CD4-positive, CD25-positive, alpha-beta regulatory T cell (primary cell): ENCODE results near the gene MAST2. TPM values are rescaled to one million over a fixed set of nuclear protein-coding genes. Genes with fewer than 3 reads are reported as not detected.

Experiments
- ATAC-seq, 2 donors: fragments of 150-1000 bp; cut with Tn5 transposase; one replicate each; pipeline ENCODE4 v1.10.0; 2021; ENCODE audit warnings: low read depth in 2 of 2, moderate number of reproducible peaks in 2 of 2, moderate library complexity in 1 of 2
- DNase-seq, 3 donors: peaks; one replicate each; pipeline versions ENCODE4 v3.0.0 to v3.0.0-alpha.2; 2012 to 2022; ENCODE audit warnings: mixed read lengths in 1 of 3
- H3K27ac ChIP-seq: one replicate; pipeline ENCODE4 v1.7.0; 2013; ENCODE audit warnings: mild to moderate bottlenecking, low read length; ENCODE audit not compliant: insufficient read depth, poor library complexity, severe bottlenecking
- H3K27me3 ChIP-seq: one replicate; pipeline ENCODE4 v1.7.0; 2013; ENCODE audit warnings: low read length; ENCODE audit not compliant: control insufficient read depth, insufficient read depth
- H3K36me3 ChIP-seq: one replicate; pipeline ENCODE4 v1.7.0; 2013; ENCODE audit warnings: mild to moderate bottlenecking, low read length, moderate library complexity; ENCODE audit not compliant: control insufficient read depth, insufficient read depth
- H3K4me1 ChIP-seq: 2 replicates; pipeline ENCODE4 v1.7.0; 2013; ENCODE audit warnings: mild to moderate bottlenecking, low read length; ENCODE audit not compliant: insufficient read depth, control insufficient read depth, poor library complexity, severe bottlenecking
- H3K4me3 ChIP-seq: one replicate; pipeline ENCODE4 v1.7.0; 2013; ENCODE audit warnings: low read depth, mild to moderate bottlenecking, low read length, moderate library complexity
- H3K9me3 ChIP-seq, 2 experiments: 1 replicate in 1 of 2; 2 replicates in 1 of 2; pipeline ENCODE4 v1.7.0; 2013; ENCODE audit warnings: low read length in 2 of 2, mild to moderate bottlenecking in 1 of 2, moderate library complexity in 1 of 2; ENCODE audit not compliant: control insufficient read depth in 2 of 2
- H3K27ac Mint-ChIP-seq, 3 donors: one replicate each; pipeline ENCODE4 v1.8.0; 2020 to 2022; ENCODE audit warnings: mild to moderate bottlenecking in 3 of 3, mixed read lengths in 3 of 3, moderate library complexity in 2 of 3
- H3K27me3 Mint-ChIP-seq: one replicate; pipeline ENCODE4 v1.8.0; 2022; ENCODE audit warnings: mild to moderate bottlenecking, mixed read lengths
- H3K36me3 Mint-ChIP-seq: one replicate; pipeline ENCODE4 v1.8.0; 2020; ENCODE audit warnings: mixed read lengths
- H3K4me1 Mint-ChIP-seq, 4 donors: one replicate each; pipeline ENCODE4 v1.8.0; 2020 to 2022; ENCODE audit warnings: mixed read lengths in 4 of 4, mild to moderate bottlenecking in 1 of 4
- H3K4me3 Mint-ChIP-seq, 4 donors: one replicate each; pipeline ENCODE4 v1.8.0; 2020 to 2022; ENCODE audit warnings: mild to moderate bottlenecking in 4 of 4, mixed read lengths in 4 of 4, moderate library complexity in 3 of 4
- H3K9me3 Mint-ChIP-seq, 7 donors: one replicate each; pipeline ENCODE4 v1.8.0; 2020 to 2022; ENCODE audit warnings: mixed read lengths in 7 of 7, mild to moderate bottlenecking in 3 of 7, moderate library complexity in 2 of 7
- polyA plus RNA-seq, 4 donors: library from polyadenylated mRNA; unstranded; fragments of 300-500 nt; fragmentation: Illumina TruSeq; gene quantifications; one replicate each; pipeline ENCODE4 v1.2.3, GENCODE V29; 2021
- total RNA-seq: library from RNA; stranded (reverse); gene quantifications from one replicate; pipeline ENCODE4 v1.2.3, GENCODE V29; 2022

MAST2 gene
- total and polyA plus RNA-seq, 5 donors from 2014 or later, result 0.71 to 13.1 (median 1.8) TPM

- no peak for DNase-seq
- Mint-ChIP-seq H3K27ac (no peak overlapping the region), H3K36me3 (peaks cover 13% of the 10 kb centered on the region), H3K4me3 (no peak overlapping the region), H3K4me1 (no peaks in the 10 kb centered on the region), H3K27me3 (no peaks in the 10 kb centered on the region), H3K9me3 (no peaks in the 10 kb centered on the region)
- no peak for ATAC-seq
- H3K27ac ChIP-seq, result no peak overlapping the region
- no peaks in the 10 kb centered on the region for H3K9me3 ChIP-seq
- H3K36me3 ChIP-seq, result no peaks in the 10 kb centered on the region
- H3K27me3 ChIP-seq, result no peaks in the 10 kb centered on the region
- no peaks in the 10 kb centered on the region for H3K4me1 ChIP-seq
- H3K4me3 ChIP-seq, result no peak overlapping the region
Measured at GRCh38 chr1:46021046-46021996, 217.9 kb downstream of the MAST2 start.

DNA sequence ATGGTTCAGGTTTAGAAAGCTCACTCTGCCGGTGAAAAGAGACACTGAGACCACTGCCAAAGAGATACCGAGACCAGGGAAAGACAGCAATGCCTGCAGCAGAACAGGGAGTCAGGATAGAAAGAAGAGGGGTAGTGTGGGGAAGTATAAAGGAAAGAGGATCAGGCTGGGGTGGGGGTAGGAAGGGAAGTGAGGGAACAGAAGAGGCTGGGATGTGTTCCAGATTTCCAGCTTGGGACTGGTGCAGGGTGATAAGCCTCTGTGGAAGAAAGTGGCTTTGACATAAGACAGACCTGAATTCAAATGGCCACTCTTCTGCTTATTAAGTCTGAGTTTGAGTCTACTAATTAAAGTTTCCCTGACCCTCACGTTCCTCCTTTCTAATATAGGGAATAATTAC, 223.1 kb downstream of the MAST2 start:
- Histone ChIP-seq H3K36me3 (no peaks in the 10 kb centered on the region), H3K27ac (no peak overlapping the region), H3K4me1 (no peaks in the 10 kb centered on the region), H3K4me3 (no peak overlapping the region), H3K9me3 (no peaks in the 10 kb centered on the region), H3K27me3 (no peaks in the 10 kb centered on the region)
- Mint-ChIP-seq H3K27me3 (no peaks in the 10 kb centered on the region), H3K9me3 (no peaks in the 10 kb centered on the region), H3K27ac (peak overlapping the region in 1 of 3 donors; percentile 3), H3K36me3 (peaks cover 21% of the 10 kb centered on the region), H3K4me3 (no peak overlapping the region), H3K4me1 (no peaks in the 10 kb centered on the region)
- no peak for ATAC-seq
- DNase-seq, result no peak

- Histone ChIP-seq H3K4me3 (no peak overlapping the region), H3K36me3 (no peaks in the 10 kb centered on the region), H3K27me3 (no peaks in the 10 kb centered on the region), H3K9me3 (no peaks in the 10 kb centered on the region), H3K4me1 (no peaks in the 10 kb centered on the region), H3K27ac (no peak overlapping the region)
- Mint-ChIP-seq H3K9me3 (no peaks in the 10 kb centered on the region), H3K4me3 (no peak overlapping the region), H3K36me3 (peaks cover 21% of the 10 kb centered on the region), H3K27me3 (no peaks in the 10 kb centered on the region), H3K27ac (peak overlapping the region in 1 of 3 donors; percentile 80), H3K4me1 (no peaks in the 10 kb centered on the region)
- no peak for DNase-seq
- ATAC-seq, result no peak
Measured at GRCh38 chr1:46027788-46028573, 224.6 kb downstream of the MAST2 start.

GRCh38 chr1:46030074-46030870, 226.9 kb downstream of the MAST2 start:
- Histone ChIP-seq H3K4me3 (no peak overlapping the region), H3K4me1 (no peaks in the 10 kb centered on the region), H3K27ac (no peak overlapping the region), H3K9me3 (no peaks in the 10 kb centered on the region), H3K36me3 (no peaks in the 10 kb centered on the region), H3K27me3 (no peaks in the 10 kb centered on the region)
- Mint-ChIP-seq H3K9me3 (no peaks in the 10 kb centered on the region), H3K27me3 (no peaks in the 10 kb centered on the region), H3K4me1 (no peaks in the 10 kb centered on the region), H3K4me3 (no peak overlapping the region), H3K36me3 (peaks cover 9% of the 10 kb centered on the region), H3K27ac (peak overlapping the region in 2 of 3 donors; percentile 68 to 71)
- ATAC-seq (no peak), DNase-seq (no peak)

DNA sequence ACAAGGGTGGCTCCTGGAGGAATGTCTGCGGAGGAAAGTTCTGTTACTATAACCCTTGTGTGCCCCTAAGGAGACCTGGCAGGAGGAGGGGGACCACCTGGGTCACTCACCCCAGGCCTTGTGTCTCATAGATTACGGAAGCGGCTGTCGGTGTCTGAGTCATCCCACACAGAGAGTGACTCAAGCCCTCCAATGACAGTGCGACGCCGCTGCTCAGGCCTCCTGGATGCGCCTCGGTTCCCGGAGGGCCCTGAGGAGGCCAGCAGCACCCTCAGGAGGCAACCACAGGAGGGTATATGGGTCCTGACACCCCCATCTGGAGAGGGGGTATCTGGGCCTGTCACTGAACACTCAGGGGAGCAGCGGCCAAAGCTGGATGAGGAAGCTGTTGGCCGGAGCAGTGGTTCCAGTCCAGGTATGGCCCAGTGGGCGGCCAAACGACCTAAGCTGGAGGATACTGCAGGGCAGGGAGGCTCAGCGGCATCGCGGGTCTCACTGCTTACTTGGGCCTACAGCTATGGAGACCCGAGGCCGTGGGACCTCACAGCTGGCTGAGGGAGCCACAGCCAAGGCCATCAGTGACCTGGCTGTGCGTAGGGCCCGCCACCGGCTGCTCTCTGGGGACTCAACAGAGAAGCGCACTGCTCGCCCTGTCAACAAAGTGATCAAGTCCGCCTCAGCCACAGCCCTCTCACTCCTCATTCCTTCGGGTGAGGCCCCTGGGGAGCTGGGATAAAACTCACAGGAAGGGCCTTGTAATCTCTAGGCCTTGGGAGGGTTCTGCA, 227.7 kb downstream of the MAST2 start:
- H3K27me3 ChIP-seq, result no peaks in the 10 kb centered on the region
- peak overlapping the region in 1 of 3 donors; percentile 68 for H3K27ac Mint-ChIP-seq
- ATAC-seq (no peak), DNase-seq (no peak)
- no peaks in the 10 kb centered on the region for H3K4me1 ChIP-seq
- no peak overlapping the region for H3K4me3 Mint-ChIP-seq
- no peaks in the 10 kb centered on the region for H3K4me1 Mint-ChIP-seq
- no peaks in the 10 kb centered on the region for H3K27me3 Mint-ChIP-seq
- no peaks in the 10 kb centered on the region for H3K9me3 Mint-ChIP-seq
- peaks cover 9% of the 10 kb centered on the region for H3K36me3 Mint-ChIP-seq
- no peaks in the 10 kb centered on the region for H3K36me3 ChIP-seq
- no peak overlapping the region for H3K27ac ChIP-seq
- H3K9me3 ChIP-seq, result no peaks in the 10 kb centered on the region
- H3K4me3 ChIP-seq, result no peak overlapping the region

DNA sequence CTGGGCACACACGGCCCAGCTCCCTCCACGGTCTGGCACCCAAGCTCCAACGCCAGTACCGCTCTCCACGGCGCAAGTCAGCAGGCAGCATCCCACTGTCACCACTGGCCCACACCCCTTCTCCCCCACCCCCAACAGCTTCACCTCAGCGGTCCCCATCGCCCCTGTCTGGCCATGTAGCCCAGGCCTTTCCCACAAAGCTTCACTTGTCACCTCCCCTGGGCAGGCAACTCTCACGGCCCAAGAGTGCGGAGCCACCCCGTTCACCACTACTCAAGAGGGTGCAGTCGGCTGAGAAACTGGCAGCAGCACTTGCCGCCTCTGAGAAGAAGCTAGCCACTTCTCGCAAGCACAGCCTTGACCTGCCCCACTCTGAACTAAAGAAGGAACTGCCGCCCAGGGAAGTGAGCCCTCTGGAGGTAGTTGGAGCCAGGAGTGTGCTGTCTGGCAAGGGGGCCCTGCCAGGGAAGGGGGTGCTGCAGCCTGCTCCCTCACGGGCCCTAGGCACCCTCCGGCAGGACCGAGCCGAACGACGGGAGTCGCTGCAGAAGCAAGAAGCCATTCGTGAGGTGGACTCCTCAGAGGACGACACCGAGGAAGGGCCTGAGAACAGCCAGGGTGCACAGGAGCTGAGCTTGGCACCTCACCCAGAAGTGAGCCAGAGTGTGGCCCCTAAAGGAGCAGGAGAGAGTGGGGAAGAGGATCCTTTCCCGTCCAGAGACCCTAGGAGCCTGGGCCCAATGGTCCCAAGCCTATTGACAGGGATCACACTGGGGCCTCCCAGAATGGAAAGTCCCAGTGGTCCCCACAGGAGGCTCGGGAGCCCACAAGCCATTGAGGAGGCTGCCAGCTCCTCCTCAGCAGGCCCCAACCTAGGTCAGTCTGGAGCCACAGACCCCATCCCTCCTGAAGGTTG, 231.4 kb downstream of the MAST2 start:
- Histone ChIP-seq H3K27ac (no peak overlapping the region), H3K4me3 (no peak overlapping the region), H3K4me1 (no peaks in the 10 kb centered on the region), H3K9me3 (no peaks in the 10 kb centered on the region), H3K27me3 (no peaks in the 10 kb centered on the region), H3K36me3 (no peaks in the 10 kb centered on the region)
- no peak overlapping the region for H3K4me3 Mint-ChIP-seq
- H3K9me3 Mint-ChIP-seq, result no peaks in the 10 kb centered on the region
- no peaks in the 10 kb centered on the region for H3K27me3 Mint-ChIP-seq
- no peaks in the 10 kb centered on the region for H3K4me1 Mint-ChIP-seq
- no peak for ATAC-seq
- no peak for DNase-seq
- no peaks in the 10 kb centered on the region for H3K36me3 Mint-ChIP-seq
- H3K27ac Mint-ChIP-seq, result peak overlapping the region in 2 of 3 donors; percentile 22 to 45
